CD4-positive, alpha-beta T cell (primary cell): ENCODE data around the gene ZNF18. TPM values are rescaled to one million over a fixed set of nuclear protein-coding genes. Genes with fewer than 3 reads are reported as not detected.

ENCODE experiments used
- ATAC-seq: fragments of 200-7000 bp; cut with Tn5 transposase; one replicate; pipeline ENCODE4 v1.10.0; 2022; ENCODE audit warnings: mild to moderate bottlenecking; ENCODE audit not compliant: poor library complexity
- CTCF ChIA-PET: fragments of 350-600 bp; sonication (Branson Sonifier 250); formaldehyde crosslinking; loops from one replicate; lab custom pipeline; 2021; ENCODE audit warnings: antibody characterized with exemption, inconsistent platforms; lab: Charles Lee
- POLR2A ChIA-PET: fragments of 350-600 bp; sonication (Branson Sonifier 250); formaldehyde crosslinking; loops from one replicate; lab custom pipeline; 2021; ENCODE audit warnings: antibody characterized with exemption, inconsistent platforms; lab: Charles Lee
- DNase-seq, 14 experiments: peaks; one replicate each; pipeline ENCODE4 v3.0.0-alpha.2; 2013 to 2020; ENCODE audit warnings: mixed read lengths in 2 of 14
- H3K27ac ChIP-seq, 2 donors: one replicate each; pipeline versions ENCODE4 v1.5.1 to v1.7.0; 2013; ENCODE audit warnings: low read length in 2 of 2, low read depth in 1 of 2, mild to moderate bottlenecking in 1 of 2
- H3K27me3 ChIP-seq, 2 experiments: 1 replicate in 1 of 2; 2 replicates in 1 of 2; pipeline versions ENCODE4 v1.6.1 to v1.7.0; 2013; ENCODE audit warnings: low read length in 2 of 2, control low read depth in 1 of 2, mild to moderate bottlenecking in 1 of 2, moderate library complexity in 1 of 2; ENCODE audit not compliant: insufficient read depth in 2 of 2, control insufficient read depth in 1 of 2
- H3K36me3 ChIP-seq: one replicate; pipeline ENCODE4 v1.6.1; 2013; ENCODE audit warnings: low read length, control low read depth; ENCODE audit not compliant: insufficient read depth
- H3K4me1 ChIP-seq: one replicate; pipeline ENCODE4 v1.6.1; 2013; ENCODE audit warnings: low read length, control low read depth; ENCODE audit not compliant: insufficient read depth
- H3K4me3 ChIP-seq: one replicate; pipeline ENCODE4 v1.5.1; 2013; ENCODE audit warnings: mild to moderate bottlenecking, low read length, moderate library complexity
- H3K9me3 ChIP-seq, 2 experiments: 1 replicate in 1 of 2; 2 replicates in 1 of 2; pipeline versions ENCODE4 v1.6.1 to v1.7.0; 2013; ENCODE audit warnings: low read length in 2 of 2, mild to moderate bottlenecking in 2 of 2, control low read depth in 1 of 2, moderate library complexity in 1 of 2; ENCODE audit not compliant: control insufficient read depth in 1 of 2, insufficient read depth in 1 of 2
- H3K27ac Mint-ChIP-seq: one replicate; pipeline ENCODE4 v1.8.0; 2020; ENCODE audit warnings: mixed read lengths
- H3K27me3 Mint-ChIP-seq: one replicate; pipeline ENCODE4 v1.8.0; 2021; ENCODE audit warnings: mixed read lengths
- H3K36me3 Mint-ChIP-seq: one replicate; pipeline ENCODE4 v1.8.0; 2021; ENCODE audit warnings: low read depth, mixed read lengths
- H3K4me1 Mint-ChIP-seq: one replicate; pipeline ENCODE4 v1.8.0; 2021; ENCODE audit warnings: low read depth, mixed read lengths
- H3K4me3 Mint-ChIP-seq: one replicate; pipeline ENCODE4 v1.8.0; 2020; ENCODE audit warnings: mild to moderate bottlenecking, mixed read lengths
- H3K9me3 Mint-ChIP-seq: one replicate; pipeline ENCODE4 v1.8.0; 2020; ENCODE audit warnings: mixed read lengths
- intact Hi-C, 2 experiments: fragments of 100-400 bp; cut with DNase I in 1 of 2; cut with micrococcal nuclease in 1 of 2; formaldehyde crosslinking; loops; one replicate each; pipeline versions ENCODE4 v1.15.1 to v1.9.0; 2023 to 2025; cut with DNase I, micrococcal nuclease
- total RNA-seq, 174 experiments: library from RNA in 2 of 174; stranded (reverse) in 2 of 174; gene quantifications; one replicate each; pipeline ENCODE4 v1.2.3 and lab custom pipeline; 2021 to 2026
- TF ChIP-seq, protein P1 (sequence below): fragments of 200-600 bp; IDR thresholded peaks from one replicate; pipeline ENCODE4 v1.8.0; 2022; ENCODE audit warnings: antibody characterized with exemption, mild to moderate bottlenecking

The ZNF18 gene
- total RNA-seq, 2 experiments from 2014 or later, result 11.4 to 11.5 TPM

DNA sequence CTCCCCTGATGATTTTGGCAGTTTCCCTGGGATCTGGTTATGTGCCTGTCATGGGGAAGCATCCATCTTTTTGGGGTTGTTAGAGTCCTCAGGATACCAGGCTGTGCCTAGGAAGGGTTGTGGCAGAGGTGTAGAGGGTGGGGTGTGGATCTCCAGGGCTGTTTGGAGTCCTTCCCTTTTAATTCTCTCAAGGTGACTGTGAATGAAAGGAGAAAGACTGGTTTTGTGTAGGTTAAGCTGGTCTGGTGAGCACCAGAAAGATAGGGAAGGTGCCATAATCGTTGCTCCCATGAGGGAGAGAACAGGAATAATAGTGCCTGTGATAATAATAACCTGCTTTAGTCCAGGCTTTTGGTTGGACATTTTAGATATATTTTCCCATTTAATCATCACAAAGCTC, 30.4 kb upstream of the ZNF18 start:
- Mint-ChIP-seq H3K27ac (no peak overlapping the region), H3K4me3 (peak overlapping the region; percentile 17), H3K27me3 (no peaks in the 10 kb centered on the region), H3K9me3 (no peaks in the 10 kb centered on the region), H3K4me1 (peaks cover 91% of the 10 kb centered on the region), H3K36me3 (peaks cover 5% of the 10 kb centered on the region)
- POLR2A ChIA-PET, result interaction anchor here (11.4 kb wide), 1 partner anchor 29 kb away, joined by 389 read pairs; the partner anchor contains the start of gene ZNF18
- no peaks in the 10 kb centered on the region for H3K9me3 ChIP-seq
- no peak for DNase-seq
- H3K27me3 ChIP-seq, result no peaks in the 10 kb centered on the region
- CTCF ChIA-PET, result no interaction called here
- peaks cover 6% of the 10 kb centered on the region for H3K4me1 ChIP-seq
- TF ChIP-seq, protein P1, sequence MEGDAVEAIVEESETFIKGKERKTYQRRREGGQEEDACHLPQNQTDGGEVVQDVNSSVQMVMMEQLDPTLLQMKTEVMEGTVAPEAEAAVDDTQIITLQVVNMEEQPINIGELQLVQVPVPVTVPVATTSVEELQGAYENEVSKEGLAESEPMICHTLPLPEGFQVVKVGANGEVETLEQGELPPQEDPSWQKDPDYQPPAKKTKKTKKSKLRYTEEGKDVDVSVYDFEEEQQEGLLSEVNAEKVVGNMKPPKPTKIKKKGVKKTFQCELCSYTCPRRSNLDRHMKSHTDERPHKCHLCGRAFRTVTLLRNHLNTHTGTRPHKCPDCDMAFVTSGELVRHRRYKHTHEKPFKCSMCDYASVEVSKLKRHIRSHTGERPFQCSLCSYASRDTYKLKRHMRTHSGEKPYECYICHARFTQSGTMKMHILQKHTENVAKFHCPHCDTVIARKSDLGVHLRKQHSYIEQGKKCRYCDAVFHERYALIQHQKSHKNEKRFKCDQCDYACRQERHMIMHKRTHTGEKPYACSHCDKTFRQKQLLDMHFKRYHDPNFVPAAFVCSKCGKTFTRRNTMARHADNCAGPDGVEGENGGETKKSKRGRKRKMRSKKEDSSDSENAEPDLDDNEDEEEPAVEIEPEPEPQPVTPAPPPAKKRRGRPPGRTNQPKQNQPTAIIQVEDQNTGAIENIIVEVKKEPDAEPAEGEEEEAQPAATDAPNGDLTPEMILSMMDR, result no peak
- intact Hi-C loops, result no loop called here
- no peak for ATAC-seq
- no peaks in the 10 kb centered on the region for H3K36me3 ChIP-seq
- H3K27ac ChIP-seq, result no peak overlapping the region
- H3K4me3 ChIP-seq, result no peak overlapping the region

DNA sequence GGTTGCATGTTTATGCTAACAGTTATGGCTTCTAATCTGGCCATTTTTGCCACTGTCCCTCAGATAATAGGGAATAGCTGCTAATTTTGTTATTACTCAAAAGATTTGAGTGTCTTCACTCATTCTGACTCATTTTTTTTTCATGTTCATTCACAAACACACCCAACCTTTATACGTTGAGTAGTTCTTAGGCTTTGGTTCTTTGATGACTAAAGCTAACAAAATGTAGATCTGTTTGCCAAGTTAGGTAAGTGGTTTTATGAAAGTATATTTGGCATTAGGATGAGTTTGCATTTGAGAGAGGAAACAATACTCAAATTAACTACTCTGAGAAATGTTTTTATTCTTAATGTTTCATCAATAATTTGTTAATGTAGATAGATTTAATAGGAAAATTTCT, 27.1 kb upstream of the ZNF18 start:
- DNase-seq (no peak), ATAC-seq (no peak)
- Histone ChIP-seq H3K9me3 (no peaks in the 10 kb centered on the region), H3K4me3 (no peak overlapping the region), H3K4me1 (peaks cover 16% of the 10 kb centered on the region), H3K27ac (no peak overlapping the region), H3K27me3 (no peaks in the 10 kb centered on the region), H3K36me3 (no peaks in the 10 kb centered on the region)
- CTCF ChIA-PET, result no interaction called here
- peaks cover 9% of the 10 kb centered on the region for H3K36me3 Mint-ChIP-seq
- no peaks in the 10 kb centered on the region for H3K9me3 Mint-ChIP-seq
- intact Hi-C loops, result loop anchor here in 1 of 2 experiments (5.0 kb wide), 1 partner anchor 1327 kb away; the partner anchor contains the start of genes ADPRM and SCO1
- H3K4me3 Mint-ChIP-seq, result no peak overlapping the region
- TF ChIP-seq, protein P1, result no peak
- POLR2A ChIA-PET, result interaction anchor here (0.5 to 11.4 kb wide), 2 partner anchors 17 to 26 kb away, joined by 3 to 389 read pairs; partner anchors contain the start of gene ZNF18
- H3K27me3 Mint-ChIP-seq, result no peaks in the 10 kb centered on the region
- peaks cover 89% of the 10 kb centered on the region for H3K4me1 Mint-ChIP-seq
- H3K27ac Mint-ChIP-seq, result no peak overlapping the region

DNA sequence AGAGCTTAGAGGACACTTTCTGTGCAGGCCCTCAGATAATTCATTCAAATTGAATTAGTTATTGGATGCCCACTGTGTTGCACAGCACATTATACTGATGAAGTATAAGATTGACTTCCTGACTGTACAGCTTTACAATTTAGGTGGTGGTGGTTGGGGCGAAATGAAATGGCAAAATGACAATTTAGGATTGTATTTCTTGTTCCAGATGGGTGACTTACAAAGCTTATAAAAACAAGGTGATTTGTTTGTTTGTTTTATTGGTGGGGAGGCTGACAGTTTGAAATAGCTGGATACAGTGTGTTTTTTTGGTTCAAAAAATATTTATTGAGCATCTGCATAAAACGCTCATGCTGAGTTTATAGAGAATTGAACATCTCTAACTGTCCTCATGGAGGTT, 25.0 kb upstream of the ZNF18 start:
- H3K4me1 ChIP-seq, result peaks cover 13% of the 10 kb centered on the region
- peaks cover 8% of the 10 kb centered on the region for H3K36me3 Mint-ChIP-seq

More for the DNA sequence above, 25.0 kb upstream of the ZNF18 start:
- no peak for DNase-seq
- Histone ChIP-seq H3K9me3 (no peaks in the 10 kb centered on the region), H3K4me3 (no peak overlapping the region), H3K36me3 (no peaks in the 10 kb centered on the region), H3K27me3 (no peaks in the 10 kb centered on the region), H3K27ac (no peak overlapping the region)
- Mint-ChIP-seq H3K4me3 (peak overlapping the region; percentile 91), H3K9me3 (no peaks in the 10 kb centered on the region), H3K27ac (peak overlapping the region; percentile 77), H3K4me1 (peaks cover 68% of the 10 kb centered on the region), H3K27me3 (peaks cover 6% of the 10 kb centered on the region)
- no peak for ATAC-seq
- TF ChIP-seq, protein P1, result no peak
- intact Hi-C loops, result loop anchor here in 1 of 2 experiments (5.0 kb wide), 1 partner anchor 1325 kb away; the partner anchor contains the start of genes ADPRM and SCO1
- ChIA-PET POLR2A (interaction anchor here (1.1 to 11.4 kb wide), 2 partner anchors 24 to 25 kb away, joined by 3 to 389 read pairs; partner anchors contain the start of gene ZNF18), CTCF (interaction anchor here (3.8 kb wide), 1 partner anchor 26 kb away, joined by 21 read pairs; the partner anchor contains the start of gene ZNF18)
